ENCODE results near the gene STRIP1.

DNA sequence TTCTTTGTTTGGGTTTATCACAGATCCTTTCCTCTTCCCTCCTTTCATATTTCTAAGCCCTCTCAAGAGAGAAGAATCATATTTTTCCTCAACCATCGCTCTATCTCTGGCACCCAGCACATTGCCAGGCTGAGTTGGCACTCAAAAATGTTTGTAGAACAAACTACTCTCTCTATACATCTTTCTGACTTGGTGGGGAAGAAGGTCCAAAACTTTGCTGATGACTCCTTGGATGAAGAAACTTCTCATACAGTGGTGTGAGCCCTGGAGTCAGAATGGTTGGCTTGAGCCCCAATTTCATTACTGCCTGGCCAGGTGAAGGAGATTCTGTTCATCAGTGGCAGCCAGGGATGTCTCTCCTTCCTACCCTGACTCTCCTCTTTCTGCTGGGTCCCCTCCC, 24.2 kb downstream of the STRIP1 start:
- TF ChIP-seq, protein P1, sequence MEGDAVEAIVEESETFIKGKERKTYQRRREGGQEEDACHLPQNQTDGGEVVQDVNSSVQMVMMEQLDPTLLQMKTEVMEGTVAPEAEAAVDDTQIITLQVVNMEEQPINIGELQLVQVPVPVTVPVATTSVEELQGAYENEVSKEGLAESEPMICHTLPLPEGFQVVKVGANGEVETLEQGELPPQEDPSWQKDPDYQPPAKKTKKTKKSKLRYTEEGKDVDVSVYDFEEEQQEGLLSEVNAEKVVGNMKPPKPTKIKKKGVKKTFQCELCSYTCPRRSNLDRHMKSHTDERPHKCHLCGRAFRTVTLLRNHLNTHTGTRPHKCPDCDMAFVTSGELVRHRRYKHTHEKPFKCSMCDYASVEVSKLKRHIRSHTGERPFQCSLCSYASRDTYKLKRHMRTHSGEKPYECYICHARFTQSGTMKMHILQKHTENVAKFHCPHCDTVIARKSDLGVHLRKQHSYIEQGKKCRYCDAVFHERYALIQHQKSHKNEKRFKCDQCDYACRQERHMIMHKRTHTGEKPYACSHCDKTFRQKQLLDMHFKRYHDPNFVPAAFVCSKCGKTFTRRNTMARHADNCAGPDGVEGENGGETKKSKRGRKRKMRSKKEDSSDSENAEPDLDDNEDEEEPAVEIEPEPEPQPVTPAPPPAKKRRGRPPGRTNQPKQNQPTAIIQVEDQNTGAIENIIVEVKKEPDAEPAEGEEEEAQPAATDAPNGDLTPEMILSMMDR (IDR thresholded peaks at IDR 0.05; ENCODE audit: low read length), result no peak
- no peak for TF ChIP-seq EZH2 (optimal IDR thresholded peaks at IDR 0.05; ENCODE audit: low read depth, low read length)
- no peak for TF ChIP-seq EZH2phosphoT487 (IDR thresholded peaks at IDR 0.05; ENCODE audit: low read length)

Measured in MM.1S (cell line).